Parathyroid adenoma (tissue), 2 donors: Measurements from ENCODE around the gene POU2F1.

Experiments used
- H2AFZ ChIP-seq: fragments of 300-600 bp; sonication (generic); one replicate; pipeline ENCODE4 v1.7.0; 2017; ENCODE audit warnings: antibody characterized with exemption, mild to moderate bottlenecking
- H3K27ac ChIP-seq: fragments of 300-600 bp; sonication (generic); one replicate; pipeline ENCODE4 v1.7.0; 2017
- H3K27me3 ChIP-seq: fragments of 300-600 bp; sonication (generic); one replicate; pipeline ENCODE4 v1.7.0; 2017; ENCODE audit warnings: low read length; ENCODE audit not compliant: control insufficient read depth, insufficient read depth
- H3K36me3 ChIP-seq: fragments of 300-600 bp; sonication (generic); one replicate; pipeline ENCODE4 v1.7.0; 2017; ENCODE audit warnings: low read length; ENCODE audit not compliant: control insufficient read depth, insufficient read depth
- H3K4me1 ChIP-seq: fragments of 300-600 bp; sonication (generic); one replicate; pipeline ENCODE4 v1.7.0; 2017; ENCODE audit warnings: control low read depth
- H3K4me2 ChIP-seq: fragments of 300-600 bp; sonication (generic); one replicate; pipeline ENCODE4 v1.7.0; 2017; ENCODE audit warnings: low read length
- H3K4me3 ChIP-seq: fragments of 300-600 bp; sonication (generic); one replicate; pipeline ENCODE4 v1.7.0; 2017; ENCODE audit warnings: low read depth, low read length
- H3K79me2 ChIP-seq: fragments of 300-600 bp; sonication (generic); one replicate; pipeline ENCODE4 v1.7.0; 2017; ENCODE audit warnings: control low read depth
- H3K9ac ChIP-seq: fragments of 300-600 bp; sonication (generic); one replicate; pipeline ENCODE4 v1.7.0; 2017; ENCODE audit warnings: mild to moderate bottlenecking
- H3K9me3 ChIP-seq: fragments of 300-600 bp; sonication (generic); one replicate; pipeline ENCODE4 v1.7.0; 2017; ENCODE audit warnings: low read length; ENCODE audit not compliant: control insufficient read depth
- TF ChIP-seq, protein P1 (sequence below): fragments of 300-600 bp; sonication (generic); IDR thresholded peaks from one replicate; pipeline ENCODE4 v1.7.0; 2017; ENCODE audit warnings: antibody characterized with exemption, mild to moderate bottlenecking
- donor health status: primary hyperparathyroidism.

The POU2F1 gene

DNA sequence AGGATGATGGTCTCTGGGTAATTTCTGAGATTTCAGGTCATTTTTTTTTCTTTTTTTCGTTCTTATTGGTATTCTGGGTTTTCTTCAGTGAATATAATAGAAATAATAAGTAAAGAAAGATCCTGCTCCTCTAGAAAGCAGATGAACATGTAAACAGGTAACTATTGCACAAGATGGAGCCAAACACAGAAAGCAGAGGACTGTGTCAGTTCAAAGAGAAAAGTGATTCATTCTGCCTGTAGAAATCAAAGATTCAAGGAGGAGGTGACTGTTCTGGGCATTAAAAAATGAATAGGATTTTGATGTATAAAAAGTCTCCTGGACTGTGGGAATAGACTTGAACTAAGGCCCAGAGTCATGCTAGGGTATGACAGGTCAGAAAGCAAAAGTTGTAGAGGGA lies 41.9 kb upstream of the POU2F1 start:
- TF ChIP-seq, protein P1, sequence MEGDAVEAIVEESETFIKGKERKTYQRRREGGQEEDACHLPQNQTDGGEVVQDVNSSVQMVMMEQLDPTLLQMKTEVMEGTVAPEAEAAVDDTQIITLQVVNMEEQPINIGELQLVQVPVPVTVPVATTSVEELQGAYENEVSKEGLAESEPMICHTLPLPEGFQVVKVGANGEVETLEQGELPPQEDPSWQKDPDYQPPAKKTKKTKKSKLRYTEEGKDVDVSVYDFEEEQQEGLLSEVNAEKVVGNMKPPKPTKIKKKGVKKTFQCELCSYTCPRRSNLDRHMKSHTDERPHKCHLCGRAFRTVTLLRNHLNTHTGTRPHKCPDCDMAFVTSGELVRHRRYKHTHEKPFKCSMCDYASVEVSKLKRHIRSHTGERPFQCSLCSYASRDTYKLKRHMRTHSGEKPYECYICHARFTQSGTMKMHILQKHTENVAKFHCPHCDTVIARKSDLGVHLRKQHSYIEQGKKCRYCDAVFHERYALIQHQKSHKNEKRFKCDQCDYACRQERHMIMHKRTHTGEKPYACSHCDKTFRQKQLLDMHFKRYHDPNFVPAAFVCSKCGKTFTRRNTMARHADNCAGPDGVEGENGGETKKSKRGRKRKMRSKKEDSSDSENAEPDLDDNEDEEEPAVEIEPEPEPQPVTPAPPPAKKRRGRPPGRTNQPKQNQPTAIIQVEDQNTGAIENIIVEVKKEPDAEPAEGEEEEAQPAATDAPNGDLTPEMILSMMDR, result no peak
- Histone ChIP-seq H3K4me1 (no peaks in the 10 kb centered on the region), H3K79me2 (no peaks in the 10 kb centered on the region), H3K27ac (no peak overlapping the region), H3K4me2 (no peak overlapping the region), H3K9me3 (no peaks in the 10 kb centered on the region), H3K4me3 (no peak overlapping the region), H3K9ac (no peak overlapping the region), H2AFZ (no peak overlapping the region), H3K27me3 (no peaks in the 10 kb centered on the region), H3K36me3 (no peaks in the 10 kb centered on the region)

DNA sequence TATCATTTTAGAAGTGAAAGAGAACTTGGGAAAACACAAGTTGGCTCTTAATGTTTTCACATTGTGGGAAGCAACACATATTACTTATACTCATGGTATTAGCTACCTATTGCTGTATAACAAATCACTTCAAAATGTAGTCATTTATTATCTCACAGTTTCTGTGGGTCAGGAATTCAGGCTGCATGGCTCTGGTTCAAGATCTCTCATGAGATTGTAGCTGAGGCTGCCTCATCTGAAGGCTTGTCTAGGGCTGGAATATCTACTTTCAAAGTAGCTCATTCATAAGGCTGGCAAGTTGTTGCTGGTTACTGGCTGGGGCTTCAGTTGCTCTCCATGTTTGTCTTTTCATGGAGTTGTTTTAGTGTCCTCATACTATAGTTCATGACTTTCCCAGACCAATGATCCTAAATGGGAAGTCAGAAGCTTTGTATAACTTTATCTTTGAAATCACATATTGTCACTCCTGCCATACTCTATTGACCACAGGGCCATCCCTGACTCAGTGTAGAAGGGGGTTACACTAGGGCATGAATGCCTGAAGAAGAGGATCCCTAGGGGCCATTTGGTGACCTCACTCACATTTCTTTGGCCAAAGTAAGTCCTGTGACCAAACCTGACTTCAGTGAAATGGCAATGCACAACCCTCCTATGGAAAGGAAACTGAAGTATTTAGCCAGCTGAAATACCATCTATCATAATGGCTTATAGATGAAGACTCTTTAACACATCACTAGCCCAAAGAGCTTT lies 37.9 kb upstream of the POU2F1 start:
- no peaks in the 10 kb centered on the region for H3K27me3 ChIP-seq
- H3K27ac ChIP-seq, result no peak overlapping the region
- H3K4me3 ChIP-seq, result no peak overlapping the region
- TF ChIP-seq, protein P1, result no peak
- H3K9ac ChIP-seq, result no peak overlapping the region
- no peaks in the 10 kb centered on the region for H3K4me1 ChIP-seq
- no peaks in the 10 kb centered on the region for H3K79me2 ChIP-seq
- H3K4me2 ChIP-seq, result no peak overlapping the region
- H3K36me3 ChIP-seq, result no peaks in the 10 kb centered on the region
- no peak overlapping the region for H2AFZ ChIP-seq
- H3K9me3 ChIP-seq, result no peaks in the 10 kb centered on the region

DNA sequence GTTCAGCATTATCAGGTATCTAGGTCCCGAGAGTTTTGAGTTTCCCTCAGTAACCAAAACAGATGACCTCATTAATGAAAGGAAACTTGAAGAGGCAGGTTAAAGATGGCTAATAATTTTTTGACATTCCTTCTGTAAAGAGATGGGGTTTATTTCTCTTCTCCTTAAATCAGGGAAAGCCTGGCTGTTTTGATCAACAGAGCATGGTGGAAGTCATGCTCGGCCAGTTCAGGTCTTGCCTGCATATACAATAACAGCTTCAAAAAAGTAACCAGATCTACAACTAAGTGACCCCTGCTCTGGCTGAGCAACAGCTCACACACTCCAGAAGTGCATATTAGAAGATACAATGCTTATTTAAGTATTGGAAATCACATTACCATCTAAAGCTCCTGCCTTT lies 36.6 kb upstream of the POU2F1 start:
- no peaks in the 10 kb centered on the region for H3K9me3 ChIP-seq
- no peaks in the 10 kb centered on the region for H3K4me1 ChIP-seq
- no peak overlapping the region for H3K27ac ChIP-seq
- no peaks in the 10 kb centered on the region for H3K36me3 ChIP-seq
- no peak overlapping the region for H2AFZ ChIP-seq
- no peaks in the 10 kb centered on the region for H3K27me3 ChIP-seq
- H3K79me2 ChIP-seq, result no peaks in the 10 kb centered on the region
- no peak overlapping the region for H3K9ac ChIP-seq
- H3K4me3 ChIP-seq, result no peak overlapping the region
- H3K4me2 ChIP-seq, result no peak overlapping the region
- TF ChIP-seq, protein P1, result no peak

DNA sequence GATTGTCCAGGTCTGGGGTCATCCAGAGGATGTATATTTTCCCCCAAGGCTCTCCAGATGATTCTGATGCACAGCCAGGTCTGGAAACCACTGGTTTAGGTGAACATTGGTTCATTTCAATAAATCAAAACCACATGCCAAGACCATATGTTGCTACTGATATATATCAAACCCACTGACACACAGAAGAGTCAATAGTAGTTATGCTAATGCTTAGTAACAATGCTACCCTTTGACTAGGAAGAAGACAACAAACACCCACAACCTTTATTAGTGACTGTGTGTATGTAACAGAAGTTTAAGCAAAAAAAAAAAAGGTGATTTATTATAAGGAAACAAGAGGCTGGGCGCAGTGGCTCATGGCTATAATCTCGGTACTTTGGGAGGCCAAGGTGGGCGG lies 35.6 kb upstream of the POU2F1 start:
- Histone ChIP-seq H3K9me3 (no peaks in the 10 kb centered on the region), H3K9ac (no peak overlapping the region), H3K27me3 (no peaks in the 10 kb centered on the region), H3K4me3 (no peak overlapping the region), H3K4me1 (no peaks in the 10 kb centered on the region), H2AFZ (no peak overlapping the region), H3K79me2 (no peaks in the 10 kb centered on the region), H3K36me3 (no peaks in the 10 kb centered on the region), H3K27ac (no peak overlapping the region), H3K4me2 (no peak overlapping the region)
- TF ChIP-seq, protein P1, result no peak
